ENCODE data around the gene TCF4. TPM values are rescaled to one million over a fixed set of nuclear protein-coding genes. Genes with fewer than 3 reads are reported as not detected.
"Not testable (repeated sequence)": the region's sequence is repeated elsewhere in the genome, so short reads cannot be mapped to it uniquely, and the experiment has no call there.

Gene TCF4
- total RNA-seq, 1 donor from 2014 or later, result 159 TPM

DNA sequence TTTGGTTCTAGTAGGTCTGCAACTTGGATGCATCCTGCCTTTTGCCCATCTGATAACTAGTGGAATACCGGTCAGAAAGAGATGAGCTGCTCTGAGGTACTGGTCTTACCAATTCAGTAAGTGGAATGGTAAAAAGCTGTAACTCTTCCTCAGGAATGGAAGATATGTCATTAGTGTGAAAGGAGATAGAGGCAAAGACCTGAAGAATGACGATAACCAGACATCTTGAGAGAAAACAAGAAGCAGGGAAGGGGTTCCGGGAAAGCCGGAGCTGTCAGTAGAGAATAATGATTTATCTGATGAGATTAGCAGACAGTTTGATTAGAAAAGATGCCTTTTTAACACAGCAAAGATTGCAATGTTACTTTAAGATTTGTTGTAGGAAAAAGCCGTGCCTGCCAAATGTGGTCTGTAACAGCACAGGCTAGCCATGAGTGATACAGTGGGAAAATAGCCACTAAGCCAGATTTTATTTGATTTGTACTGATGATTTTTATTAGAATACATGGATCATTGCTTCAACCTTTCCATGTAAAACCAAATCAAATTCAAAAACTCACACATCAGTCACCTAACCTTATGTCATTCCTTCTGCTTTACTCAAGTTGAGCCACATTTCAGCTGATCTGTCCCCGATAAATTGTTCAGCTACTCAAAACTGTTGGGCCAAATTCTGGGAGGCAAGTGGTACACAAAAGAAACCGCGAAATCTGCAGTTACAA lies 110.0 kb downstream of the TCF4 start:
- DNase-seq (ENCODE audit: low spot score), result no peak

DNA sequence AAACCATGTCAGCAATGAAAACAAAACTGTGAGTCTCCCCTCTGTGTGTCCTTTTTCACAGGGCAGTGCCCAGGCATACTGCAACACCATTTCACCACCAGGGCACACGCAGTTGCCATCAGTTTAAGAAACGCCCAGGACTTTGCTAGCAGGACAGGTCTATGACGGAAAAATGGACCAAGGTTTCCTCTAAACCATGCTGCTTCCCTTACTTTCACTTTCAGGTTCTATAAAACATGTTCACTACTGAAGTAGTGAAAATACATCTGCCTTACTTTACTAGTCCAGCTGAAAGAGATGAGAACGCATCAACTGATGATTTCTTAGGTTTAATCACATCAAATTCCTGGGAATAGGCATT lies 110.5 kb downstream of the TCF4 start:
- no peak for DNase-seq (ENCODE audit: low spot score)

DNA sequence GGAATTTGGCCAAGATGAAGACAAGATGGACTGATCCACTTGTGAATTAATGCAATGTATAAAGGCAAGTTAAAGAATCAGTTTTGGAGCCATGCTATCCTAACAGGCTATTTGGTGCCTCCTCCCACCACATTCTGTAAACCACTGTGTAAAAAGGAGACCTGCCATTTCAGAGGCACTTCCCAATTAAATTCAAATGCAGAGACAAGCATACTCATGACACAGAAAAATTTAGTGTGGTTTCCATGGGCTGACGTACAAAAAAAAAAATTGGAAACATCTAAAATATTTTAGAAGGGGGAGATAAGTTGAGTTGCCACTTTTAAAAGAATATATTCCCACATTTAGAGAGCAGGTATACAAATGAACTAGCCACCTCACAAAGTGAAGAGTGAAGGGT lies 112.1 kb downstream of the TCF4 start:
- no peak for DNase-seq (ENCODE audit: low spot score)

DNA sequence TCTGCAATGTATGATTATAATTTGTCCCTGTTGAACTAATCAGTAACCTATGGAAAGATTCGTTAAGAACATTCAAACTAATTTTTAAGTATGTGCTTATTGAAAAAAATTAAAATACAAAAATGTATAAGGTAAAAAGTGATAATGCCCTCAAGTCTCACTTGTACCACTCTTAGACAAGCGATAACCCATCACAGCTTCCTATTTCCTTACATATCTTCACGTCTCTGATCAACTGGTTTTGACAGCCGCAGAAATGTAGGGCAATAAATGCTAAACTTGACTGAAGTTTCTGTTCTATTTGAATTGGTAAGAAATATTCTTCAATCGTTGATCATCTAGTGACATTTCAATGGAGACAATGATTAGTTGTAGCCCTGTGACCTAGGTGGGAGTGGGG lies 112.5 kb downstream of the TCF4 start:
- no peak for DNase-seq (ENCODE audit: low spot score)

DNA sequence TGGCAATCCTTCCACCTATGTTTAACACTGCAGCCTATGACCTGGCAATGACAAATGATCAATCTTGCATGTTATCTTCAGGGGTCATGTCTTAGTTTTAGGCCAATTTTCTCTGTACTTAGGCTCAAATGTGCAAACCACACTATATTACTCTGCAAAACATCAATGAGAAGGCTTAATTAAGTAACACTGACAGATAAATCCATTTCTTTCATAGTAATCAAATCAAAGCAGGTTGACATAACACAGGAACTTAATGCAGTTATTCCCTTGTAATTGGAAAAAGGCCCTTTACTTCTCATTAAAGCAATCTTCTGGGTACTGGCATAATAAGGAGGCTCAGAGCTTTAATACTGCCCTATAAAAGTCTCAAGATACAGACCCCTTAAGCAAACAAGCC lies 114.4 kb downstream of the TCF4 start:
- no peak for DNase-seq (ENCODE audit: low spot score)

DNA sequence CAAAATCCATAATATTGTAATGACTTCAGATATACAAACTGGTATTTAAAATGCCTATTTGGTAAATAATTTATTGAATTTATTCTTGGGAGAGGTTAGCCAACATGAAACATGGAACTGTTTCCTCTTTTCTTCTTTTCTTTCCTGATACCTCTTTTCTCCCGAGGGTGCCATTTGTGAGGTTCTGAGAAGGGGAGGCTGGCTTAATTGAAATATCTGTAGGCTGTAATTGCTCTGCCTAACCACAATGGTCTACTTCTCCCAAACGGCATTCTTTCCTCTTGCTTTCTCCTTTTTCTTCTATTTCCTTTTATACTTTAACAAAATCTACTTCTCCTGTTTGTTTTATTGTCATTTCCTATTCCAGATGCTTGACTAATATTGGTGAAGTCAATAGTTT lies 114.9 kb downstream of the TCF4 start:
- DNase-seq (ENCODE audit: low spot score), result no peak

DNA sequence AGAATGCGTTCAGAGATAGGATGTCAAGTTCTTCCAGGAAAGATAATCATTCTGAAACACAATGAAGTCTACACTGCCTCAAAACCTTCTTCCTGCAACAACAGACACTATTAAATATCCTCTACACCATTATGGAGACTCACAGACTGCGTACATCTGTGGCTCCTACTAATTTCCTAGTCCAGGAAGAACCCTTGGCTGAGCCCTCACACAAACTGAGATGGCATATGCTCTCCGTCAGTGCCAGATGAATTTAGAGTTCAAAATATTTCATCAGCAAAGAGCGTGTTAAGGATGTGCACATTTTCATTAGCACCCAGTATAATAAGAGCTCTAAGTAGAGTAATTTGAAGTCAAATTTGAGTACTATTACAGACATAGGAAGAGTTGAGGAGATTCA lies 117.2 kb downstream of the TCF4 start:
- DNase-seq (ENCODE audit: low spot score), result no peak

DNA sequence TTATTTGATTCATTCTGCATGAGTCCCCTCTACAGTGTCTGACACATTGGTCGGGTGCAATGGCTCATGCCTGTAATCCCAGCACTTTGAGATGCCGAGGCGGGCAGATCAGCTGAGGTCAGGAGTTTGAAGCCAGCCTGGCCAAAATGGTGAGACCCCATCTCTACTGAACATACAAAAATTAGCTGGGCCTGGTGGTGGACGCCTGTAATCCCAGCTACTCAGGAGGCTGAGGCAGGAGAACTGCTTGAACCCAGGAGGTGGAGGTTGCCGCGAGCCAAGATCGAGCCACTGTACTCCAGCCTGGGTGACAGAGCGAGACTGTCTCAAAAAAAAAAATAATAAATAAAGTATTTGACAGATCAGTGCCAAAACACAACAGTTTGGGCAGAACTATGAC lies 118.9 kb downstream of the TCF4 start:
- DNase-seq (ENCODE audit: low spot score), result not testable (repeated sequence)

DNA sequence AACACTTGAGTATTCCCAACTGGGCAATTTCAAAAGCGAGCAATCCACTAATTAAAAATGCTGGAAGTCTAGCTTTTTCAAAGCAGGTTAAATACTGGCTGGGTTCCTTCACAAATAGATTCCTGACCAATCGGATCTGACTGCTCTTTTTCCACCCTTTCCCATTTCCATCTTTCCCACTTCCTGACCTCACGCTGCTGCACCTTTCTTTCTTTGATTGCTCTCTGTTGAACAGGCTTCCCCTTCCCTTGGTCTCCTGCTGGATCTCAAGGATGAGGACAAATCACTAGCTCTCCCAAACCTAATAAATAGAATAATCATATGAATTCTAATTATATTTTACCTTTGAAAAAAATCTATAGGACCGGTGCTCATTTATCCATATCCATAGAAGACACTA lies 121.2 kb downstream of the TCF4 start:
- no peak for DNase-seq (ENCODE audit: low spot score)

DNA sequence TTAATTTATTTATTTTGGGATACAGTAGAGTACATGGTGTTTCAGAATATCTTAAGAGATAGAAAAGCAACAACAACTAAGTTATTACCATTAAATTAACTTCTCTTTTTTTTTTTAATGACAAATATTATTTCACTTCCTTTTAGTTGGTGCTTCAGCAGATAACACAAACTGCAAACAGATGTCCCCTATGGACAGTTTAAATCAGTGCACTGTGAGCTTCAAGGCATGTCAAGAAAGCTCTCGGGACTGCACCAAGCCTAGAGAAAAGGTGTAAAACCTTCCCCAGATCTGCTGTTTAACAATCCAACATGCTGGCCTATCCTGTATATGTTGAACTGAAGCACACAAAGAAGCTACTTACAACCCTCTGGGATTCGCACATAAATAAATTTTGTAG lies 122.7 kb downstream of the TCF4 start:
- no peak for DNase-seq (ENCODE audit: low spot score)

DNA sequence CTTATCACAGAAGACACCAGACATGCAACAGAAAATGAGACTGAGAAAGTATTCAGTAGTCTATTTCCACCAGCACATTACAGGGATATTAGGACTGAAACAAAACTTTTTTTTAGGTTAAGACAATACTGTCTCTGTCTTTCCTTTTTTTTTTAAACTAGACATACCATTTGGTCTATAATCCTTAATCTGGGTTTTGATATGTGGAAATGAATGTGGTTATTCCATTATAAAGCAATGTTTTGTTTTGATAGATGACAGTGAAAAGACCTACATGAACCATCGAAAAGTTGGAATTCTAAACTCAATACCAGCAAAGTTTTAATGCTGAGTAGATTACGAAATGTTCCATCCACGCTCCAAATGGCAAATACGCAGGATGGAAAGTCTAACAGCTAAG lies 123.4 kb downstream of the TCF4 start:
- DNase-seq (ENCODE audit: low spot score), result no peak

DNA sequence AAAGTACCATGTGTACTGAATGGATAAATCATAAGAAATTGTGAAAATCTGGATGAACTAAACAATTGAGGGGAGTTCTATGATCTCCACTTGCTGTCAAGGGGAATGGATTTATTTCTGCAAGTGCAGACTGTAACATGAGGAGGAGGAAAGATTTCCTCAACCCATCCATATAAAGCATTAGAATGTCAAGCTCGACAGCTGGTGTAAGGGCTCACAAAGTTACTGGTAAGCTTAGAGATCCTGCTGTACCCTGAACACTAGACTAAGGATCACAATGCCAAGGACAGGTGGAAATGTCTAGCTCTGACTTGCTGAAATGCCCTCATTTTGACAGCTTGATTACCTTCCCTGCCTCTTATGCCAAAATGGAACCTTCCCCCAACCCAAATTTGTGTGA lies 125.3 kb downstream of the TCF4 start:
- no peak for DNase-seq (ENCODE audit: low spot score)

DNA sequence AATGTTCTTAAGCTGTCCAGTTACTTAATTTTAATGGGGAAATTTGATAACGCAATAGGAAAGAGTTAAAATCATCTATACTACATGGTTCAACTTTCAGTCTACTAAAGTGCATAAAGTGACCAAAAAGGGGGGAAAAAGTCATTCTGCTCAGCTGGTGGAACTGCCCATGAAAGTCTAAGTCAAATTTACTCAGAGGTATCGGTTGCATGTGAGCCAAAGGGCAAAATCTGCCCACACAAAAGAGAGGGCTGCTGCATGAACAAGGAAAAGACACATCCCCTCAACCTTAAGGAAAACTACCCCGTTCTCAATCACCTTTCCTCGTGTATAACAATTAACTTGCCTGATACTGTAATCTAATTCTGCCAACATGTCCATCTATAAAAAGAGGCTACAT lies 126.1 kb downstream of the TCF4 start:
- no peak for DNase-seq (ENCODE audit: low spot score)

DNA sequence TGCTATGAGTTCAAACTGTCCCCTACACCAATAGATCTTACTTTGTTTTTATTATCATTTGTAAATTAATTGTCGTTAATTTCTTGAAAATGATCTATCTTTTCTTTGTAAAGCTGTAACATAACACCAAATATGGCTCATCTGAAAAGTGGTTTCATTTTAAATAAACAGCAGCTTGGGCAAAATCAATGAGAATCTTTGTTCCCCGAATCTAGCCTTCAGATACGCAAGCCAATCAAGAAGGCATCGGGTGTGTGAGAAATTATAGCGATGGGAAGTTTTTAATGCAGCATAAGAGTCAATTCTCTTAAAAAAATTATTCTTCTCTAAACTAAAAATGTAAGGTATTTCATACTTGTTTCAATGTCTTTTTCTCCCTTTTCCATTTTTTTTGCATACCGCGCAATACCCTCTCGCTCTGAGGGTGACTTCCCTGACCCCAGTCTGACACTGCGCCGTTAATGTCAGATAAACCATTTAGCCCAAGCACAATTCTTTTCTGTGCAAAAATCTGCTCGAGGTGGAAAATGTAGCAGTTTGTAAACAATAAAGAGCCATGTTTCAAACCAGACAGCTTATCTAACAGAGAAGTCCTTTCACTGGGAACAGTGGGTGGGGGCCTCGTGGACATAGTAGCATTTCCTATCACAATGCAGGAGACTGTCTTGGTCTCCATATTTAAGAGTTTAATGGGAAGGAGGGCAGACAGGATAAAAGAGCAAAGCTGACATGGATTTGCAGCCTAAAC lies 129.4 kb downstream of the TCF4 start:
- DNase-seq (ENCODE audit: low spot score), result no peak

DNA sequence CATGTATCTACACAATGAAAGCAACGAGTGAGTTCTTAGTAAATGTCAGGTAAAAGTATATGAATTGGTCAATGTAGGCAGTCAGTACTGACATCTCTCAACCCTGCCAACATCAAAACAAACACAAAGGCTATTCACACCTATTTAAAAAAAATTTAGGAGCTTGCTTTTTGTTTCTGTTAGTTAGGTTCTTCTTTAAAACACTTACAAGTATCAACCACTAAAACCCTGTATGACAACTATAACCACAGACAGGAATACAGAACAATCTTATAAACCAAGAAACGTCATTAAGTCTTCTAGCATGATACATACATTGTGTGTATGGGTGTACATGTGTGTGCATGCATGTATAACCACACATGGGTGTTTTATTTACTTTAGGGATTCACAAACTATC lies 131.0 kb downstream of the TCF4 start:
- no peak for DNase-seq (ENCODE audit: low spot score)

DNA sequence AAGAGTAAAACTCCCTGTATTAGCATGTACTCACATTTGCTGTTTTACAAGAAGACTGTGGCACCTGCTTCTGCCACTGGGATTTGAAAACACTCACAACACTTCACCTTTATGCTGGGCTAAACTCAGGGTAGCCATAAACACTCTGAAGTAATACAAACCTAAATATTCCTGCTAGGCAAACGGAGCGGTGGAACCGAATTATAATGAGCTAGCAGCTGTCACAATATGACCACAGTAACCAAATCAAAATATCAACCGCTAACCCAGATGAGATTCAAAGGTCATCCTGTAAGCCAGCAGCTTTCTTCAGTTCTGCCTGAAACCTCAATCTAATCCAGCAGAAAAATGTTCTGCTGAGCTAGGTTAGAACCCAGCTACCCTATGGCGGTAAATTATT lies 132.1 kb downstream of the TCF4 start:
- no peak for DNase-seq (ENCODE audit: low spot score)

DNA sequence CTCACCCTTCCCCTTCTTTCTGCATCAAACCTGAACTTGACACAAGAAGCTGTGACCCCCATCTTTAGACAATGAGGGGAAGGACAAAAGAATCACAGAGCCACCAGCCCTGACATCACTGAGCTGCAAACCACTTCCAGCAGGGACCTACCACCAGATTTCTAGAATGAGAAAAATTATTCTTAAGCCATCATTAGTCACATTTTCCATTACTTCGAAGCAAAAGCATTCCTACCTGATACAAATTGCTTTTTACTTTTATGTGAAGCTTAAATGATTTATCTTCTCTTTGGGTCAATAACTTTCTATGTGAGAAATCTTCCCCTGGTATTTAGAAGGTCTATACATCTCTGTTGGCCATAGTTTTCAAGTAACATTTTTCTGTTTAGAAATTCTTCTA lies 134.8 kb downstream of the TCF4 start:
- DNase-seq (ENCODE audit: low spot score), result no peak

DNA sequence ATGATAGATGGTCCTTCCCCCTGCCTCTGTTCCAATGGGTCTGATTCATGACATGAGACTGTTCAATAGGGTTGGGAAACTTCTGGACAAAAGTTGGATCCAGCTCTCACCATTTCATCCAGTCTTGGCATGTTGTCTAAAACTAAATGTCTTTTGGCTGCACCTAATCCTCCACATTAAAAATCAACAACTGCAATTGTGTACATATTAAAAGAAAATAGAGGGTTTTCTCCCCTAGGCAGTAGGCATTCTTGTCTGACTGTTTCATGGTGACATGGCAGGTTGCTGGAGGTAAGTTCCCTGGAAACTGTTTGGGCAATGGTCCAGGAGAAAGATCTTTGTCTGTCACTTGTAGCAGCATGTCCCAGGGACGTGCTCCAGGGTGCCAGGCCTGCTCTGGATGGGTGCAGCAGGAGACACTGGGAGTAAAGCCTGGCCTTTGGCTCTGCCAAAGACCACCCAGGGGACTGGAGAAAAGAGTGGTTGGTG lies 135.8 kb downstream of the TCF4 start:
- no peak for DNase-seq (ENCODE audit: low spot score)

DNA sequence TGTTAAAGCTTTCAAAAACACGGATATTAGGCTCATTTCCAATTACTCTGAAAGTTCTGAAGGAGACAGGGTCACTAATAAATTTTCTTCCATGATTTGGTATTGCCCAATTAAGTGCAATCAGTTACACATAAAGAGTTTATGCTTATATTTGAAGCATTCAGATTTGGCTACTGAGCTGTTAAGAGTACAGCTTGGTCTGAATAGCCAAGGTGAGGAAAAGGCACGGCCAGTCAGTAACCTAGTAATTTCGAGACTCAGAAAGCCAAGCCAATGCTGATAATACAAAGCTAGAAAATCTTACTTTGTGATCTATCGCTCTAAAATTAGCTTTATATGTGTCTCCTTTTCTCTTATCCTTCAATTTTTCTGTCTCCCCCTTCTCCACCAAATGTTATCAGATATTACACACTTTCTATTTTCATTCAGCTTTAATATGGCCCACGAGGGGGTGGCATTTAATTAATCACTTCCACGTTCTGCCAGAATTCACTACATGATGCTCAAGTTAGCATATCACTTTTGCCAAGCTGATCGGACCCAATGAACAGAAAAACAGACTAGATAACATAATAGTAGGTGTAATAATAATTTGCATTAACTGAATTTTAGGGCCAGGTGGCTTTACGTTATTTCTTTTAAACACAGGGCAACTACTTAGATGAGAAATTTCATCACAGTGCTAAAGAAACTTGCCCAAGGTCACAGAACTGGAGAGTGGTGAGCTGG lies 138.4 kb downstream of the TCF4 start:
- DNase-seq (ENCODE audit: low spot score), result no peak

DNA sequence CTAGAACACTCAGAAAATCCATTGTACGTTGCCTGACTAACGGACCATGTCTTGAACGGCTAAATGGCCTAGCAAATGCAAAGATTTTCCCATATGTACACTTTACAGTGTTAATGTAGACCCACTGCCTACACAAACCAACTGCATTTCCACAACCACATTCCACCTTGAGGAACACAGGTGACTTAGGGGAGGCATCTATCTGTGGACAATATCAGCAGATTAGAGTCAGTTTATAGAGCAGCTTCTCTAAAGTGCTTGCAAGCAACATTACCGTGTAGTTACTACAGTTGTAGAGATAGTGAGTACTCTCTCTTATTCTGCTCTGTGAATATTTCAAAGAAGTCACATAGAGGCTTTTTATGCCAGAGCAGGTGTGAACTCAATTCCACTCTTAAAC lies 139.6 kb downstream of the TCF4 start:
- no peak for DNase-seq (ENCODE audit: low spot score)

DNA sequence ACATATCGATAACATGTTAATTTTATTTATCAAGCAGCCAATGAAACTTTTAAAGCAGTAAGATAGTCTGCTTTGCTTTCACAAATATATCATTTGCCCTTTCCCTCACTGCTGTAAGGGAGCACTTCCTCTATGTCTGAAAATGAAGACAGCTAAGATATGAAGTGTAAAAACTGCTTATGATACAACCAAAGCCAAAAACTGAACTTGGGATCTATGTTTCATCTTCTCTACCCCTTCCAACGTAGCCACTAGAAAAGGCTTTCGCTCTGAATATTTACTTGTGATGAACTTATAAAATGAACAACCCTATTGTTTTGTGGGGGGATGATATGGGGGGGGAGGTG lies 140.3 kb downstream of the TCF4 start:
- DNase-seq (ENCODE audit: low spot score), result no peak

DNA sequence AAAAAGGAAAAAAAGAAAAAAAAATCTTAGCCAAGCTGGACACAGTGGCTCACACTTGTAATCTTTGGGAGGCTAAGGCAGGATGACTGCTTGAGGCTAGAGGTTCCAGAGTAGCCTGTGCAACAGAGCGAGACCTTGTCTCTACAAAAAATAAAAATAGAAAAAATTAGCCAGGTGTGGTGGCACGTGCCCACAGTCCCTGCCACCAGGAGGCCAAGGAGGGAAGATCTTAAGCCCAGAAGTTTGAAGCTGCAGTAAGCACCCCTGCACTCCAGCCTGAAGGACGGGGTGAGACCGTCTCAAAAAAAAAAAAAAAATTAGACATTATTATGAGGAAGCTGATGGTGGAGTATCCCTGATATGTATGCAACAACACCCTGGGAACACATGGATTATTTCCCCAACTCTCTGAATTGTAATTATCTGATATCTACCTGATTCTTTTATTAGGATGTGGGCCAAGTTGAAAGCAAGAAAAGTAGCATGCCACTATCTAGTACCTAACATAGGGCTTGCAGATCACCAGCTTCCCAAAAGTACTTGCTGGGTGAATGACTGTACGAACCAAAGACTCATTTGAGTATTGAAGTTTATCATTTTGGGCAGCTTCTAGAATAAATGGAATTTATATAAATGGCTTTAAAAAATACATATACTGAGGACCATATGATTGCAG lies 140.9 kb downstream of the TCF4 start:
- no peak for DNase-seq (ENCODE audit: low spot score)
